PFSK-1 (cell line): Measurements from ENCODE around the gene ZG16B.

ENCODE experiments used
- POLR2AphosphoS5 ChIP-seq: IDR thresholded peaks from 2 replicates; pipeline ENCODE4 v1.6.1; 2012; ENCODE audit warnings: low read depth, mild to moderate bottlenecking, control low read depth, low read length, moderate library complexity
- REST ChIP-seq, 2 experiments: IDR thresholded peaks; 2 replicates each; pipeline versions ENCODE4 v1.6.1 to v1.8.0; 2011 to 2012; ENCODE audit warnings: low read depth in 2 of 2, low read length in 2 of 2, control low read depth in 1 of 2, inconsistent platforms in 1 of 2, mild to moderate bottlenecking in 1 of 2, moderate library complexity in 1 of 2; ENCODE audit not compliant: insufficient read depth in 1 of 2
- SIN3A ChIP-seq: IDR thresholded peaks from 2 replicates; pipeline ENCODE4 v1.6.1; 2012; ENCODE audit warnings: mild to moderate bottlenecking, low read length, moderate library complexity, borderline replicate concordance; ENCODE audit not compliant: insufficient read depth
- TAF1 ChIP-seq: IDR thresholded peaks from 2 replicates; pipeline ENCODE4 v1.6.1; 2012; ENCODE audit warnings: low read length, control low read depth, borderline replicate concordance; ENCODE audit not compliant: insufficient read depth

DNA sequence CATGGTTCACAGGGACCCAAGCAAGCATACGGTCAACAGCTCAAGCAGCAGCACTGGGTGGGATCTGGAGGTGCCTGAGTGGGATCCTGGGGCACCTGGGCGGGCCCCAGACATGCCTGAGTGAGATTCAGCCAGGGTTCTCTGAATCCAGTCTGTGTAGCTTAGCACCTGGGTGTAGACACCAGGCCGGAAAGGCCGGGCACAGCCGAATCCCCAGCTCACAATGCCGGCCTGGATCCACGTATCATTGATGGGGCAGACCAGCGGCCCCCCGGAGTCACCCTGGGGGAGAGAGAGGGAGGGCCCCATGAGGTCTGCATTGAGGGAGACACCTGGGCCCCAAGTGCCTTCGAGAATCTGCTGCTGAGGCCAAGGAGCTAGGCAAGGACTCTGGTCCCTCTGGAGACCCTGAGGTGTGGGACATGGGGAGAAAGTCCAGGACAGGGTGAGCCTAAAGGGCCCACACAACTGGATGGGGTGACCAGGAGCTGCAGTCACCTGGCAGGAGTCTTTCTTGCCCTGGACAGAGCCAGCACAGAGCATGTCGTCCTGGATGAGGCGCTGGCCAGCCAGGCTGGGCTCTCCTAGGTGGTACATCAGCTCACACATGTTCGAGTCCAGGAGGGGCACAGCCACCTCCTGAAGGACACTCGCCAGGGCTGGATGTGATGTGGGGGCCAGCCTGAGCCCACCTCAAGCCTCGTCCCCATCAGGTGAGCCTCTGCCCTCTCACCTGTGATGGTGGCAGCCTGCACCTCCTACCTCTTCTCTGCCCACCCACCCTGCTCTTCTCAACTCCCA is 9.7 kb downstream of the ZG16B start:
- TF ChIP-seq POLR2AphosphoS5 (no peak), SIN3A (no peak), REST (IDR thresholded peaks at IDR 0.05; ENCODE audit: insufficient read depth in 1 of 2, low read depth in 2 of 2, low read length in 2 of 2) (no peak), TAF1 (no peak)
